ENCODE results near the gene SACM1L.

- TF ChIP-seq POLR2AphosphoS5 (IDR thresholded peaks at IDR 0.05; ENCODE audit: low read depth, low read length) = no peak
- TF ChIP-seq POLR2A (IDR thresholded peaks at IDR 0.05; ENCODE audit: low read depth, low read length) = no peak
- TF ChIP-seq TAF1 (IDR thresholded peaks at IDR 0.05; ENCODE audit: borderline replicate concordance, low read depth, low read length) = no peak
These were observed 96.5 kb downstream of the SACM1L start for GRCh38 chr3:45785605-45786150.
